CD4-positive, alpha-beta memory T cell (primary cell): ENCODE data around the gene CCDC24. TPM values are rescaled to one million over a fixed set of nuclear protein-coding genes. Genes with fewer than 3 reads are reported as not detected.

Experiments
- CTCF ChIA-PET: fragments of 350-600 bp; sonication (Branson Sonifier 250); formaldehyde crosslinking; loops from one replicate; lab custom pipeline; 2021; ENCODE audit warnings: inconsistent platforms; ENCODE audit not compliant: partially characterized antibody; lab: Charles Lee
- POLR2A ChIA-PET: fragments of 350-600 bp; sonication (Branson Sonifier 250); formaldehyde crosslinking; loops from one replicate; lab custom pipeline; 2021; ENCODE audit not compliant: partially characterized antibody; lab: Charles Lee
- DNase-seq, 5 donors: peaks; one replicate each; pipeline versions ENCODE4 v3.0.0 to v3.0.0-alpha.2; 2020 to 2022; ENCODE audit warnings: mixed read lengths in 1 of 5
- H3K27ac ChIP-seq: one replicate; pipeline ENCODE4 v1.7.0; 2013; ENCODE audit warnings: low read depth, low read length
- H3K27me3 ChIP-seq: 2 replicates; pipeline ENCODE4 v1.7.0; 2013; ENCODE audit warnings: mild to moderate bottlenecking, low read length, moderate library complexity; ENCODE audit not compliant: insufficient read depth
- H3K36me3 ChIP-seq: 2 replicates; pipeline ENCODE4 v1.7.0; 2013; ENCODE audit warnings: mild to moderate bottlenecking, low read length, moderate library complexity; ENCODE audit not compliant: insufficient read depth
- H3K4me1 ChIP-seq: 2 replicates; pipeline ENCODE4 v1.7.0; 2013; ENCODE audit warnings: mild to moderate bottlenecking, low read length, moderate library complexity; ENCODE audit not compliant: insufficient read depth
- H3K4me3 ChIP-seq, 2 donors: one replicate each; pipeline ENCODE4 v1.7.0; 2013; ENCODE audit warnings: low read length in 2 of 2, mild to moderate bottlenecking in 1 of 2
- H3K9me3 ChIP-seq, 2 donors: one replicate each; pipeline ENCODE4 v1.7.0; 2013; ENCODE audit warnings: low read length in 2 of 2, control low read depth in 1 of 2; ENCODE audit not compliant: control insufficient read depth in 1 of 2
- H3K27ac Mint-ChIP-seq, 7 donors: one replicate each; pipeline ENCODE4 v1.8.0; 2020 to 2021; ENCODE audit warnings: mixed read lengths in 7 of 7, mild to moderate bottlenecking in 6 of 7, inconsistent platforms in 3 of 7, moderate library complexity in 3 of 7
- H3K27me3 Mint-ChIP-seq, 2 donors: one replicate each; pipeline ENCODE4 v1.8.0; 2020 to 2021; ENCODE audit warnings: mixed read lengths in 2 of 2
- H3K36me3 Mint-ChIP-seq, 2 donors: one replicate each; pipeline ENCODE4 v1.8.0; 2020 to 2021; ENCODE audit warnings: mixed read lengths in 2 of 2, inconsistent platforms in 1 of 2, mild to moderate bottlenecking in 1 of 2
- H3K4me1 Mint-ChIP-seq, 4 donors: one replicate each; pipeline ENCODE4 v1.8.0; 2020 to 2021; ENCODE audit warnings: mixed read lengths in 4 of 4, mild to moderate bottlenecking in 1 of 4
- H3K4me3 Mint-ChIP-seq, 8 donors: one replicate each; pipeline ENCODE4 v1.8.0; 2020 to 2021; ENCODE audit warnings: mixed read lengths in 8 of 8, mild to moderate bottlenecking in 7 of 8, moderate library complexity in 6 of 8, inconsistent platforms in 3 of 8
- H3K9me3 Mint-ChIP-seq, 8 donors: one replicate each; pipeline ENCODE4 v1.8.0; 2020 to 2021; ENCODE audit warnings: mixed read lengths in 8 of 8, mild to moderate bottlenecking in 5 of 8, inconsistent platforms in 3 of 8, moderate library complexity in 1 of 8
- intact Hi-C: fragments of 100-400 bp; cut with micrococcal nuclease; formaldehyde crosslinking; loops from one replicate; pipeline ENCODE4 v1.15.1; 2023
- polyA plus RNA-seq, 2 donors: library from polyadenylated mRNA; unstranded; fragments of 300-500 nt; fragmentation: Illumina TruSeq; gene quantifications; one replicate each; pipeline ENCODE4 v1.2.3, GENCODE V29; 2021
- total RNA-seq, 2 experiments: library from RNA; stranded (reverse); gene quantifications; one replicate each; pipeline ENCODE4 v1.2.3, GENCODE V29; 2021

The CCDC24 gene
- total and polyA plus RNA-seq, 4 experiments from 2014 or later = 1.1 to 1.9 (median 1.5) TPM

GRCh38 chr1:43996733-43997115, 5.3 kb downstream of the CCDC24 start:
- H3K4me1 Mint-ChIP-seq = peaks cover 5 to 13% (median 10%) of the 10 kb centered on the region in 4 donors
- H3K27ac Mint-ChIP-seq = peak overlapping the region in 2 of 7 donors; percentile 48 to 72
- no peaks in the 10 kb centered on the region for H3K27me3 Mint-ChIP-seq
- intact Hi-C loops = no loop called here
- POLR2A ChIA-PET = no interaction called here
- peaks cover 9% of the 10 kb centered on the region for H3K4me1 ChIP-seq
- H3K27me3 ChIP-seq = no peaks in the 10 kb centered on the region
- H3K9me3 Mint-ChIP-seq = no peaks in the 10 kb centered on the region
- H3K36me3 ChIP-seq = no peaks in the 10 kb centered on the region
- DNase-seq = no peak
- H3K9me3 ChIP-seq = no peaks in the 10 kb centered on the region
- H3K4me3 Mint-ChIP-seq = no peak overlapping the region
- no peak overlapping the region for H3K4me3 ChIP-seq
- CTCF ChIA-PET = interaction anchor here (1.0 to 1.5 kb wide), 2 partner anchors 9 to 40 kb away, joined by 3 to 4 read pairs; no protein-coding TSS in a partner anchor
- H3K27ac ChIP-seq = no peak overlapping the region
- H3K36me3 Mint-ChIP-seq = peaks cover 0 to 2% of the 10 kb centered on the region in 2 donors

- Mint-ChIP-seq H3K27ac (no peak overlapping the region), H3K36me3 (no peaks in the 10 kb centered on the region), H3K4me1 (peaks cover 4 to 9% (median 5%) of the 10 kb centered on the region in 4 donors), H3K4me3 (no peak overlapping the region), H3K27me3 (no peaks in the 10 kb centered on the region), H3K9me3 (no peaks in the 10 kb centered on the region)
- Histone ChIP-seq H3K27me3 (no peaks in the 10 kb centered on the region), H3K4me3 (no peak overlapping the region), H3K27ac (no peak overlapping the region), H3K36me3 (no peaks in the 10 kb centered on the region), H3K4me1 (peaks cover 3% of the 10 kb centered on the region), H3K9me3 (no peaks in the 10 kb centered on the region)
- intact Hi-C loops = no loop called here
- ChIA-PET POLR2A (no interaction called here), CTCF (interaction anchor here (1.0 kb wide), 1 partner anchor 8 kb away, joined by 3 read pairs; no protein-coding TSS in a partner anchor)
- no peak for DNase-seq
These were observed 6.0 kb downstream of the CCDC24 start for GRCh38 chr1:43997295-43997999.

GRCh38 chr1:43998000-43998378, 6.6 kb downstream of the CCDC24 start:
- ChIA-PET CTCF (interaction anchor here (10.2 kb wide), 1 partner anchor 35 kb away, joined by 225 read pairs; the partner anchor contains the start of gene SLC6A9), POLR2A (no interaction called here)
- H3K4me3 Mint-ChIP-seq = no peak overlapping the region
- H3K27ac Mint-ChIP-seq = no peak overlapping the region
- H3K9me3 Mint-ChIP-seq = no peaks in the 10 kb centered on the region
- Histone ChIP-seq H3K27ac (no peak overlapping the region), H3K36me3 (no peaks in the 10 kb centered on the region), H3K27me3 (no peaks in the 10 kb centered on the region), H3K9me3 (no peaks in the 10 kb centered on the region), H3K4me1 (no peaks in the 10 kb centered on the region), H3K4me3 (no peak overlapping the region)
- no peak for DNase-seq
- H3K27me3 Mint-ChIP-seq = no peaks in the 10 kb centered on the region
- intact Hi-C loops = no loop called here
- H3K4me1 Mint-ChIP-seq = peaks cover 0 to 4% (median 0%) of the 10 kb centered on the region in 4 donors
- no peaks in the 10 kb centered on the region for H3K36me3 Mint-ChIP-seq

GRCh38 chr1:43999455-43999854, 8.1 kb downstream of the CCDC24 start:
- POLR2A ChIA-PET = no interaction called here
- H3K36me3 Mint-ChIP-seq = no peaks in the 10 kb centered on the region
- H3K4me1 Mint-ChIP-seq = peaks cover 0 to 3% (median 0%) of the 10 kb centered on the region in 4 donors
- CTCF ChIA-PET = interaction anchor here (0.8 to 10.2 kb wide), 3 partner anchors 9 to 46 kb away, joined by 3 to 225 read pairs (median 4); partner anchors contain the start of gene SLC6A9
- DNase-seq = no peak
- H3K9me3 Mint-ChIP-seq = no peaks in the 10 kb centered on the region
- no peaks in the 10 kb centered on the region for H3K27me3 ChIP-seq
- H3K4me1 ChIP-seq = no peaks in the 10 kb centered on the region
- no peak overlapping the region for H3K27ac ChIP-seq
- H3K9me3 ChIP-seq = no peaks in the 10 kb centered on the region
- no peak overlapping the region for H3K4me3 ChIP-seq
- no peak overlapping the region for H3K27ac Mint-ChIP-seq
- H3K4me3 Mint-ChIP-seq = no peak overlapping the region
- no peaks in the 10 kb centered on the region for H3K27me3 Mint-ChIP-seq
- H3K36me3 ChIP-seq = no peaks in the 10 kb centered on the region
- intact Hi-C loops = no loop called here

- H3K36me3 ChIP-seq = no peaks in the 10 kb centered on the region
- DNase-seq = no peak
- no peaks in the 10 kb centered on the region for H3K9me3 ChIP-seq
- H3K9me3 Mint-ChIP-seq = no peaks in the 10 kb centered on the region
- H3K4me3 ChIP-seq = no peak overlapping the region
- no peaks in the 10 kb centered on the region for H3K4me1 Mint-ChIP-seq
- H3K27ac Mint-ChIP-seq = no peak overlapping the region
- H3K4me3 Mint-ChIP-seq = no peak overlapping the region
- no peaks in the 10 kb centered on the region for H3K4me1 ChIP-seq
- H3K36me3 Mint-ChIP-seq = no peaks in the 10 kb centered on the region
- intact Hi-C loops = no loop called here
- H3K27me3 Mint-ChIP-seq = no peaks in the 10 kb centered on the region
- no peak overlapping the region for H3K27ac ChIP-seq
- CTCF ChIA-PET = interaction anchor here (0.8 to 10.2 kb wide), 3 partner anchors 9 to 46 kb away, joined by 3 to 225 read pairs (median 4); partner anchors contain the start of gene SLC6A9
- H3K27me3 ChIP-seq = no peaks in the 10 kb centered on the region
- POLR2A ChIA-PET = no interaction called here
These were observed 8.8 kb downstream of the CCDC24 start for GRCh38 chr1:44000122-44000665.

GRCh38 chr1:44002165-44002564, 10.8 kb downstream of the CCDC24 start:
- intact Hi-C loops = no loop called here
- Mint-ChIP-seq H3K27ac (no peak overlapping the region), H3K27me3 (no peaks in the 10 kb centered on the region), H3K4me1 (peaks cover 0 to 2% (median 0%) of the 10 kb centered on the region in 4 donors), H3K36me3 (no peaks in the 10 kb centered on the region), H3K9me3 (no peaks in the 10 kb centered on the region), H3K4me3 (no peak overlapping the region)
- Histone ChIP-seq H3K4me3 (no peak overlapping the region), H3K27ac (no peak overlapping the region), H3K9me3 (no peaks in the 10 kb centered on the region), H3K4me1 (no peaks in the 10 kb centered on the region), H3K36me3 (no peaks in the 10 kb centered on the region), H3K27me3 (no peaks in the 10 kb centered on the region)
- no peak for DNase-seq
- ChIA-PET POLR2A (no interaction called here), CTCF (interaction anchor here (2.1 to 10.2 kb wide), 2 partner anchors 31 to 46 kb away, joined by 9 to 225 read pairs; partner anchors contain the start of gene SLC6A9)

GRCh38 chr1:44002606-44003157, 11.3 kb downstream of the CCDC24 start:
- Histone ChIP-seq H3K4me3 (no peak overlapping the region), H3K36me3 (no peaks in the 10 kb centered on the region), H3K9me3 (no peaks in the 10 kb centered on the region), H3K27me3 (no peaks in the 10 kb centered on the region), H3K4me1 (no peaks in the 10 kb centered on the region), H3K27ac (no peak overlapping the region)
- Mint-ChIP-seq H3K4me1 (peaks cover 0 to 2% (median 0%) of the 10 kb centered on the region in 4 donors), H3K9me3 (peaks cover 0 to under 1% (median 0%) of the 10 kb centered on the region in 8 donors), H3K36me3 (no peaks in the 10 kb centered on the region), H3K4me3 (no peak overlapping the region), H3K27me3 (no peaks in the 10 kb centered on the region), H3K27ac (no peak overlapping the region)
- CTCF ChIA-PET = interaction anchor here (2.1 to 10.2 kb wide), 2 partner anchors 30 to 45 kb away, joined by 9 to 225 read pairs; partner anchors contain the start of gene SLC6A9
- POLR2A ChIA-PET = no interaction called here
- no peak for DNase-seq
- intact Hi-C loops = no loop called here
